Mesenchymal stem cell (in vitro differentiated cells and primary cell): ENCODE measurements around the gene FRZB.
A peak's percentile ranks its signal among the peaks of the same experiment; 100 is the strongest.

Source experiments
- DNase-seq: peaks from one replicate; pipeline ENCODE4 v3.0.0-alpha.2; 2013
- H2AFZ ChIP-seq: one replicate; pipeline ENCODE4 v1.6.1; 2013; ENCODE audit warnings: low read depth, mild to moderate bottlenecking, control low read depth, inconsistent platforms, low read length, moderate library complexity
- H2AK5ac ChIP-seq: 2 replicates; pipeline ENCODE4 v1.6.1; 2013; ENCODE audit warnings: low read length, moderate library complexity, mild to moderate bottlenecking, inconsistent platforms; ENCODE audit not compliant: severe bottlenecking
- H2BK120ac ChIP-seq: one replicate; pipeline ENCODE4 v1.6.1; 2013; ENCODE audit warnings: low read depth, mild to moderate bottlenecking, inconsistent platforms, low read length, moderate library complexity
- H2BK12ac ChIP-seq, 2 experiments: one replicate each; pipeline ENCODE4 v1.6.1; 2013; ENCODE audit warnings: inconsistent platforms in 2 of 2, low read length in 2 of 2, mild to moderate bottlenecking in 2 of 2, moderate library complexity in 2 of 2, control low read depth in 1 of 2
- H2BK15ac ChIP-seq: one replicate; pipeline ENCODE4 v1.6.1; 2013; ENCODE audit warnings: mild to moderate bottlenecking, low read depth, inconsistent platforms; ENCODE audit not compliant: poor library complexity, severe bottlenecking
- H2BK5ac ChIP-seq: 2 replicates; pipeline ENCODE4 v1.6.1; 2013; ENCODE audit warnings: low read depth, mild to moderate bottlenecking, low read length, control low read depth, inconsistent platforms; ENCODE audit not compliant: poor library complexity, severe bottlenecking
- H3K14ac ChIP-seq, 2 experiments: one replicate each; pipeline ENCODE4 v1.6.1; 2013; ENCODE audit warnings: inconsistent platforms in 2 of 2, low read length in 2 of 2, control low read depth in 1 of 2, mild to moderate bottlenecking in 1 of 2, moderate library complexity in 1 of 2
- H3K18ac ChIP-seq, 2 experiments: one replicate each; pipeline ENCODE4 v1.6.1; 2013; ENCODE audit warnings: inconsistent platforms in 2 of 2, low read length in 2 of 2, control low read depth in 1 of 2, low read depth in 1 of 2, mild to moderate bottlenecking in 1 of 2
- H3K23ac ChIP-seq, 2 experiments: one replicate each; pipeline ENCODE4 v1.6.1; 2013; ENCODE audit warnings: inconsistent platforms in 2 of 2, low read length in 2 of 2, mild to moderate bottlenecking in 2 of 2, moderate library complexity in 2 of 2, control low read depth in 1 of 2
- H3K27ac ChIP-seq: 2 replicates; pipeline ENCODE4 v1.5.1; 2013; ENCODE audit warnings: mild to moderate bottlenecking, moderate library complexity, low read length, control low read depth, inconsistent platforms; ENCODE audit not compliant: poor library complexity, severe bottlenecking
- H3K27me3 ChIP-seq, 2 experiments: 2 replicates each; pipeline versions ENCODE4 v1.6.1 to v1.7.0; 2013; ENCODE audit warnings: low read length in 2 of 2, mild to moderate bottlenecking in 2 of 2, moderate library complexity in 2 of 2, control low read depth in 1 of 2, inconsistent platforms in 1 of 2; ENCODE audit not compliant: control insufficient read depth in 1 of 2, insufficient read depth in 1 of 2
- H3K36me3 ChIP-seq, 2 experiments: 2 replicates each; pipeline versions ENCODE4 v1.6.1 to v1.7.0; 2013; ENCODE audit warnings: low read length in 2 of 2, control low read depth in 1 of 2, inconsistent platforms in 1 of 2, low read depth in 1 of 2, mild to moderate bottlenecking in 1 of 2; ENCODE audit not compliant: insufficient read depth in 2 of 2, control insufficient read depth in 1 of 2
- H3K4ac ChIP-seq, 2 experiments: one replicate each; pipeline ENCODE4 v1.6.1; 2013; ENCODE audit warnings: inconsistent platforms in 2 of 2, low read length in 2 of 2, mild to moderate bottlenecking in 2 of 2, moderate library complexity in 2 of 2, control low read depth in 1 of 2, low read depth in 1 of 2
- H3K4me1 ChIP-seq: 2 replicates; pipeline ENCODE4 v1.6.1; 2013; ENCODE audit warnings: low read depth, low read length, control low read depth; ENCODE audit not compliant: control insufficient read depth, insufficient read depth
- H3K4me2 ChIP-seq: 2 replicates; pipeline ENCODE4 v1.6.1; 2013; ENCODE audit warnings: low read length, mild to moderate bottlenecking, inconsistent platforms; ENCODE audit not compliant: poor library complexity, severe bottlenecking
- H3K4me3 ChIP-seq, 2 experiments: 2 replicates each; pipeline versions ENCODE4 v1.5.1 to v1.7.0; 2013; ENCODE audit warnings: low read length in 2 of 2, mild to moderate bottlenecking in 2 of 2, control low read depth in 1 of 2, low read depth in 1 of 2; ENCODE audit not compliant: insufficient read depth in 1 of 2
- H3K79me1 ChIP-seq: replicated peaks from 2 replicates; pipeline ENCODE4 v1.6.1; 2013; ENCODE audit warnings: mild to moderate bottlenecking, control low read depth, low read length, inconsistent platforms; ENCODE audit not compliant: poor library complexity, severe bottlenecking
- H3K9ac ChIP-seq: 2 replicates; pipeline ENCODE4 v1.7.0; 2013; ENCODE audit warnings: mild to moderate bottlenecking, low read length, moderate library complexity
- H3K9me3 ChIP-seq: 2 replicates; pipeline ENCODE4 v1.7.0; 2013; ENCODE audit warnings: mild to moderate bottlenecking, low read length; ENCODE audit not compliant: control insufficient read depth
- H4K8ac ChIP-seq: one replicate; pipeline ENCODE4 v1.6.1; 2013; ENCODE audit warnings: inconsistent platforms, mild to moderate bottlenecking, low read length, moderate library complexity
- H4K91ac ChIP-seq: one replicate; pipeline ENCODE4 v1.6.1; 2013; ENCODE audit warnings: mild to moderate bottlenecking, low read length, inconsistent platforms
- WGBS: methylation state at CpG from one replicate; pipeline ENCODE4 v1.1.7; 2013; ENCODE audit warnings: mixed read lengths; 5-methylcytosine and 5-hydroxymethylcytosine counted together

The FRZB gene

DNA sequence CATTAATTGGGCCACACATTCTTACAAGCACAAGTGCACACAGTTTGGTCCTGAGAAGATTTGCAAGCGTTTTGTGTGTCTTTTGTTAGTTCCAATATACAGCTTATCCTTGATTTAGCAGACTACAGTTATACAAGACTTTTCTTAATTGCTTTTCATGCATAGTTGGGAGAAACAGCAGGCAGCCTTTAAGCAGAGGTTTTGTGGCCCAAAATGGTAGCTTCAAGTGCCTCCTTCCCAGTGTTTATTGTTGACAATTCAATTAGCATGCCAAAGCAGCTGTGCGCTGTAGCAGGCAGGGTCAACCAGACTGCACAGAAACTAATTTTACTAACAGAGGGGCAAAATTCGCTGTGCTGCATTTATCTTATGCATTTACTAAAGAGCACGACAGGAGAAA, 47.5 kb downstream of the FRZB start:
- H3K18ac ChIP-seq = no peak overlapping the region

GRCh38 chr2:182818501-182818900, 47.9 kb downstream of the FRZB start:
- peaks cover 0 to 9% of the 10 kb centered on the region in 2 experiments for H3K27me3 ChIP-seq
- H3K14ac ChIP-seq = no peak overlapping the region
- H3K9me3 ChIP-seq = no peaks in the 10 kb centered on the region
- H3K36me3 ChIP-seq = no peaks in the 10 kb centered on the region
- H3K18ac ChIP-seq = no peak overlapping the region
- H2BK120ac ChIP-seq = no peak overlapping the region
- H3K4me2 ChIP-seq = no peak overlapping the region
- no peak overlapping the region for H3K27ac ChIP-seq
- no peak overlapping the region for H2BK12ac ChIP-seq
- no peak overlapping the region for H2AK5ac ChIP-seq
- no peak overlapping the region for H2BK15ac ChIP-seq
- WGBS = no CpG with 5 or more reads among the region's 3 CpGs
- no peak overlapping the region for H3K4ac ChIP-seq
- H3K4me1 ChIP-seq = no peaks in the 10 kb centered on the region
- H3K4me3 ChIP-seq = no peak overlapping the region
- H2BK5ac ChIP-seq = no peak overlapping the region
- no peaks in the 10 kb centered on the region for H3K79me1 ChIP-seq
- DNase-seq = no peak
- H4K91ac ChIP-seq = no peak overlapping the region
- no peak overlapping the region for H3K9ac ChIP-seq
- no peak overlapping the region for H2AFZ ChIP-seq
- H4K8ac ChIP-seq = no peak overlapping the region
- no peak overlapping the region for H3K23ac ChIP-seq

More for the DNA sequence above, 47.5 kb downstream of the FRZB start:
- Histone ChIP-seq H3K4me2 (no peak overlapping the region), H3K9ac (no peak overlapping the region), H2BK120ac (no peak overlapping the region), H3K4me3 (no peak overlapping the region), H3K79me1 (no peaks in the 10 kb centered on the region), H4K91ac (no peak overlapping the region), H2BK12ac (no peak overlapping the region), H2BK5ac (no peak overlapping the region), H4K8ac (no peak overlapping the region), H2BK15ac (no peak overlapping the region), H2AK5ac (no peak overlapping the region), H3K14ac (no peak overlapping the region), H3K9me3 (no peaks in the 10 kb centered on the region), H2AFZ (no peak overlapping the region), H3K27ac (no peak overlapping the region), H3K4ac (no peak overlapping the region), H3K27me3 (peaks cover 0 to 5% of the 10 kb centered on the region in 2 experiments), H3K23ac (no peak overlapping the region), H3K36me3 (no peaks in the 10 kb centered on the region), H3K4me1 (no peaks in the 10 kb centered on the region)
- WGBS = 7% methylated on average over 3 of the region's 4 CpGs
- DNase-seq = peak; percentile 32

DNA sequence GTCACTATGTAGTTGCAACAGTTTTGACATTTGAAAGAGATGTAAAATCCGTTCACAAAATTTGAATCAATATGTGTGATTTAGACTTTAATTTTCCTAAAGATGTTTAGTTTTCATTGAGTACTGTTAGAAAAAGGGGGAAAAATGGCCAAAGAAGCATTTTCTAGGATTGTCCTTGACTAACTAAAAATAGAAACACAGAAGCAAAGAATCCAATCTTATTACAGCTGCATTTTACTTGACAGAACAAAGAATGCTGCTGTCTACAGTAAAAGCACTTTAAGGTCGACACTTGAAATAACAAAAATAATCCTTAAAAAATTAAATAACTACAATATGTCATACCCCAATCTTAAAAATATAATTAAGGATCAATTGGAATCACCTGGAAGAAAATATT, 48.9 kb downstream of the FRZB start:
- Histone ChIP-seq H2AK5ac (no peak overlapping the region), H2BK12ac (no peak overlapping the region), H3K14ac (no peak overlapping the region), H3K4ac (no peak overlapping the region), H2BK120ac (no peak overlapping the region), H3K27ac (no peak overlapping the region), H3K9ac (no peak overlapping the region), H3K9me3 (no peaks in the 10 kb centered on the region), H2AFZ (no peak overlapping the region), H2BK5ac (no peak overlapping the region), H3K36me3 (no peaks in the 10 kb centered on the region), H4K8ac (no peak overlapping the region), H3K27me3 (peaks cover 0 to 13% of the 10 kb centered on the region in 2 experiments), H3K4me1 (no peaks in the 10 kb centered on the region), H3K4me2 (no peak overlapping the region), H3K18ac (no peak overlapping the region), H3K23ac (no peak overlapping the region), H2BK15ac (no peak overlapping the region), H3K79me1 (no peaks in the 10 kb centered on the region), H4K91ac (no peak overlapping the region), H3K4me3 (no peak overlapping the region)
- 82% methylated on average over 1 of the region's 2 CpGs for WGBS
- DNase-seq = no peak

DNA sequence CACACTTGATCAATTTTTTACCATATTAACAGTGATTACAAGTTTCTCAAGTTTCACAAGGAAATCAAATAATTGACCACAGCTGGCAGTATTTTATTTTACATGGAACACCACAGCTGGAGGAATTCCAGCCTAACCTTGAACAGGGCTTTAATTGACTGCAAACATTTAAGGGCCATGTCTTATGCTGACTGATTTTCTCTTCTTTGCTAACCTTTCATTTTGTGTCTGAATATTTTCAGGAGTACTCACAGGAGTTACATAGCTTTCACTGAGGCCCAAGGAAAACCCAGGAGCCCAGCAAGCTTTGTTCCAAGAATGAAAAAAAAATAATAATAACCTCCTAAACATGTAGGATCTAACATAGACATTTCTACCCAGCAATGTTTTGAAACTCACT, 49.6 kb downstream of the FRZB start:
- H3K23ac ChIP-seq = no peak overlapping the region
- H3K36me3 ChIP-seq = no peaks in the 10 kb centered on the region
- H3K18ac ChIP-seq = no peak overlapping the region
- H3K27ac ChIP-seq = peak overlapping the region; percentile 40
- no peak overlapping the region for H3K4me2 ChIP-seq
- H3K4ac ChIP-seq = no peak overlapping the region
- no peak overlapping the region for H2BK120ac ChIP-seq
- no peaks in the 10 kb centered on the region for H3K9me3 ChIP-seq
- no peak overlapping the region for H2BK12ac ChIP-seq
- no peak overlapping the region for H4K91ac ChIP-seq
- no peak overlapping the region for H2AFZ ChIP-seq
- H3K4me1 ChIP-seq = no peaks in the 10 kb centered on the region
- H3K14ac ChIP-seq = no peak overlapping the region
- no peak overlapping the region for H2AK5ac ChIP-seq
- peaks cover 0 to 13% of the 10 kb centered on the region in 2 experiments for H3K27me3 ChIP-seq
- peak overlapping the region; percentile 42 for H3K9ac ChIP-seq
- H3K4me3 ChIP-seq = no peak overlapping the region
- H3K79me1 ChIP-seq = no peaks in the 10 kb centered on the region
- H2BK15ac ChIP-seq = no peak overlapping the region
- H2BK5ac ChIP-seq = no peak overlapping the region
- no peak overlapping the region for H4K8ac ChIP-seq
- no peak for DNase-seq
